Stomach (tissue), 4 donors: ENCODE measurements around the gene CAMTA2.

Experiments
- POLR2AphosphoS5 ChIP-seq, 3 donors: sonication (generic); formaldehyde crosslinking; IDR thresholded peaks; one replicate each; pipeline ENCODE4 v1.6.1; 2016; ENCODE audit warnings: antibody characterized with exemption in 3 of 3
- TF ChIP-seq, protein P1 (sequence below), 7 experiments: fragments of 450-650 bp in 4 of 7; fragments of 200-600 bp in 3 of 7; sonication (generic) in 3 of 7; IDR thresholded peaks; one replicate each; pipeline ENCODE4 v1.5.1; 2016 to 2019; ENCODE audit warnings: antibody characterized with exemption in 7 of 7, control low read depth in 2 of 7, mild to moderate bottlenecking in 1 of 7

DNA sequence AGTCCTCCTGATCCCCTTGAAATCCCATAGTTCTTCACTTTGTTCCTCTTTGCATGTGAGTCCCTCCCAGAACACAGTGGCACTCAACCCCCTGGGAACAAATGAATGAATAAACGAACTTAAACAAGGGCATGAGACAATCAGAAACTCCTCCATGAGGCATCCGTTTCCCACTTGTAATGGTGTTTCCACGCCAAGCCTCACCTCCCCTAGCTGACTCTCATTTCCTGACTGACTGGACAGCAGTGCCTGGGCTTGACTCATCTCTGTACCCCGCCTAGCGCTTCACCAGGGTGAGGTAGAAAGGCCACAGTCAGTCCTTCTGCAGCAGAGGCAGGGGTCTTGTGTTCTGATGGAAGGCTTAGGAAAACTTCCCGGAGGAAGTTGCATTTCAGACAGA lies 24.5 kb upstream of the CAMTA2 start:
- TF ChIP-seq, protein P1, sequence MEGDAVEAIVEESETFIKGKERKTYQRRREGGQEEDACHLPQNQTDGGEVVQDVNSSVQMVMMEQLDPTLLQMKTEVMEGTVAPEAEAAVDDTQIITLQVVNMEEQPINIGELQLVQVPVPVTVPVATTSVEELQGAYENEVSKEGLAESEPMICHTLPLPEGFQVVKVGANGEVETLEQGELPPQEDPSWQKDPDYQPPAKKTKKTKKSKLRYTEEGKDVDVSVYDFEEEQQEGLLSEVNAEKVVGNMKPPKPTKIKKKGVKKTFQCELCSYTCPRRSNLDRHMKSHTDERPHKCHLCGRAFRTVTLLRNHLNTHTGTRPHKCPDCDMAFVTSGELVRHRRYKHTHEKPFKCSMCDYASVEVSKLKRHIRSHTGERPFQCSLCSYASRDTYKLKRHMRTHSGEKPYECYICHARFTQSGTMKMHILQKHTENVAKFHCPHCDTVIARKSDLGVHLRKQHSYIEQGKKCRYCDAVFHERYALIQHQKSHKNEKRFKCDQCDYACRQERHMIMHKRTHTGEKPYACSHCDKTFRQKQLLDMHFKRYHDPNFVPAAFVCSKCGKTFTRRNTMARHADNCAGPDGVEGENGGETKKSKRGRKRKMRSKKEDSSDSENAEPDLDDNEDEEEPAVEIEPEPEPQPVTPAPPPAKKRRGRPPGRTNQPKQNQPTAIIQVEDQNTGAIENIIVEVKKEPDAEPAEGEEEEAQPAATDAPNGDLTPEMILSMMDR (IDR thresholded peaks at IDR 0.05) = no peak
- TF ChIP-seq POLR2AphosphoS5 (IDR thresholded peaks at IDR 0.05) = no peak
